ENCODE measurements around the gene ZNF532.

- no peak for TF ChIP-seq CTCF (IDR thresholded peaks at IDR 0.05)
- no peak for TF ChIP-seq POLR2A (IDR thresholded peaks at IDR 0.05)
Measured at GRCh38 chr18:58827886-58828285, 36.8 kb upstream of the ZNF532 start.
